HCT116 (cell line): ENCODE data around the gene APPL2. TPM values are rescaled to one million over a fixed set of nuclear protein-coding genes. Genes with fewer than 3 reads are reported as not detected.

Experiments used
- ATAC-seq: fragments of 200-7000 bp; cut with Tn5 transposase; 2 replicates; pipeline ENCODE4 v1.9.1; 2020; ENCODE audit warnings: mild to moderate bottlenecking, moderate library complexity
- BruUV-seq: library from RNA; stranded (reverse); fragments of 400-500 nt; replicated peaks from 2 replicates; lab custom pipeline; 2021; lab: Mats Ljungman, UMichigan
- CTCF ChIA-PET: fragments of 300-600 bp; sonication (Branson Sonifier 250); formaldehyde crosslinking; loops from one replicate; lab custom pipeline; 2021; ENCODE audit warnings: antibody characterized with exemption; lab: Charles Lee
- POLR2A ChIA-PET: fragments of 300-600, 350-600 bp; sonication (Branson Sonifier 250); formaldehyde crosslinking; loops from one replicate; lab custom pipeline; 2021; ENCODE audit warnings: antibody characterized with exemption; lab: Charles Lee
- RAD21 ChIA-PET, 2 experiments: fragments of 300-600 bp; sonication (Branson Sonifier 250); formaldehyde crosslinking; loops; one replicate each; lab custom pipeline; 2023; ENCODE audit warnings: low total read pairs in 2 of 2; ENCODE audit not compliant: uncharacterized antibody in 2 of 2, unreplicated experiment in 2 of 2, low non-redundant PET in 1 of 2; lab: Charles Lee
- DNase-seq: peaks from one replicate; pipeline ENCODE4 v3.0.0-alpha.2; 2010; ENCODE audit warnings: low read depth, low spot score
- H2AFZ ChIP-seq: fragments of 200-600 bp; shearing (Covaris generic), sonication (generic); 2 replicates; pipeline ENCODE4 v1.6.1; 2017; ENCODE audit warnings: low read depth, mixed run types, mixed read lengths, antibody characterized with exemption, low read length; ENCODE audit not compliant: poor library complexity, severe bottlenecking
- H3K27ac ChIP-seq: 2 replicates; pipeline ENCODE4 v1.5.1; 2012; ENCODE audit warnings: low read depth, low read length
- H3K27me3 ChIP-seq: fragments of 200-600 bp; sonication (generic); 2 replicates; pipeline ENCODE4 v1.6.1; 2016; ENCODE audit warnings: mixed run types, low read length, mixed read lengths; ENCODE audit not compliant: insufficient read depth
- H3K36me3 ChIP-seq, 2 experiments: fragments of 200-500 bp in 1 of 2; fragments of 200-600 bp in 1 of 2; sonication (Bioruptor generic) in 1 of 2; sonication (generic) in 1 of 2; 2 replicates each; pipeline versions ENCODE4 v1.5.1 to v1.6.1; 2014 to 2016; ENCODE audit warnings: low read length in 2 of 2, inconsistent platforms in 1 of 2, mixed read lengths in 1 of 2, mixed run types in 1 of 2; ENCODE audit not compliant: insufficient read depth in 2 of 2, control insufficient read depth in 1 of 2
- H3K4me1 ChIP-seq, 2 experiments: fragments of 200-600 bp in 1 of 2; sonication (generic) in 1 of 2; 2 replicates each; pipeline versions ENCODE4 v1.5.1 to v1.6.1; 2012 to 2017; ENCODE audit warnings: low read length in 2 of 2, inconsistent platforms in 1 of 2, mild to moderate bottlenecking in 1 of 2, mixed read lengths in 1 of 2, mixed run types in 1 of 2, moderate library complexity in 1 of 2; ENCODE audit not compliant: insufficient read depth in 2 of 2, control insufficient read depth in 1 of 2
- H3K4me2 ChIP-seq: fragments of 200-600 bp; sonication (generic); 2 replicates; pipeline ENCODE4 v1.6.1; 2017; ENCODE audit warnings: mixed run types, low read length, mixed read lengths
- H3K4me3 ChIP-seq, 2 experiments: fragments of 200-600 bp in 1 of 2; sonication (generic) in 1 of 2; replicated peaks in 1 of 2; 2 replicates each; pipeline ENCODE4 v1.5.1; 2011 to 2016; ENCODE audit warnings: low read length in 2 of 2, control low read depth in 1 of 2, low read depth in 1 of 2, mild to moderate bottlenecking in 1 of 2, mixed read lengths in 1 of 2, mixed run types in 1 of 2
- H3K79me2 ChIP-seq: fragments of 200-600 bp; sonication (generic); 2 replicates; pipeline ENCODE4 v1.6.1; 2017; ENCODE audit warnings: mild to moderate bottlenecking, mixed run types, low read length, moderate library complexity, mixed read lengths; ENCODE audit not compliant: insufficient read depth
- H3K9ac ChIP-seq: fragments of 200-600 bp; sonication (generic); 2 replicates; pipeline ENCODE4 v1.6.1; 2016; ENCODE audit warnings: low read length, mixed read lengths
- H3K9me2 ChIP-seq: fragments of 200-600 bp; sonication (generic), shearing (Covaris generic); 2 replicates; pipeline ENCODE4 v1.6.1; 2017; ENCODE audit warnings: mixed run types, mild to moderate bottlenecking, moderate library complexity; ENCODE audit not compliant: insufficient read depth
- H3K9me3 ChIP-seq, 2 experiments: fragments of 200-500 bp in 1 of 2; fragments of 200-600 bp in 1 of 2; sonication (Bioruptor generic) in 1 of 2; sonication (generic) in 1 of 2; 2 replicates each; pipeline ENCODE4 v1.6.1; 2014 to 2017; ENCODE audit warnings: low read length in 2 of 2, mixed read lengths in 2 of 2, inconsistent platforms in 1 of 2, low read depth in 1 of 2, mild to moderate bottlenecking in 1 of 2, mixed run types in 1 of 2, moderate library complexity in 1 of 2; ENCODE audit not compliant: control insufficient read depth in 1 of 2, insufficient read depth in 1 of 2
- H4K20me1 ChIP-seq: fragments of 200-600 bp; sonication (generic), shearing (Covaris generic); 2 replicates; pipeline ENCODE4 v1.6.1; 2017; ENCODE audit warnings: mixed run types, mild to moderate bottlenecking, moderate library complexity; ENCODE audit not compliant: insufficient read depth
- CBX3 ChIP-seq: IDR thresholded peaks from 2 replicates; pipeline ENCODE4 v1.6.1; 2012; ENCODE audit warnings: low read depth
- EGR1 ChIP-seq: IDR thresholded peaks from 2 replicates; pipeline ENCODE4 v1.6.1; 2012; ENCODE audit warnings: low read depth
- ELF1 ChIP-seq: IDR thresholded peaks from 2 replicates; pipeline ENCODE4 v1.6.1; 2012; ENCODE audit warnings: low read depth, borderline replicate concordance
- EZH2 ChIP-seq: fragments of 200-600 bp; sonication (generic); IDR thresholded peaks from 2 replicates; pipeline ENCODE4 v1.6.1; 2017; ENCODE audit warnings: antibody characterized with exemption, mixed run types
- EZH2phosphoT487 ChIP-seq: fragments of 200-600 bp; IDR thresholded peaks from 2 replicates; pipeline ENCODE4 v1.6.1; 2018; ENCODE audit warnings: antibody characterized with exemption, borderline replicate concordance
- FOSL1 ChIP-seq: IDR thresholded peaks from 2 replicates; pipeline ENCODE4 v1.6.1; 2012; ENCODE audit warnings: low read depth
- POLR2A ChIP-seq: IDR thresholded peaks from 2 replicates; pipeline ENCODE4 v1.7.0; 2011; ENCODE audit warnings: borderline replicate concordance; ENCODE audit not compliant: insufficient read depth, insufficient read length; ENCODE audit errors: extremely low read depth
- RAD21 ChIP-seq: IDR thresholded peaks from 2 replicates; pipeline ENCODE4 v1.6.1; 2012; ENCODE audit warnings: low read depth, mild to moderate bottlenecking
- SRF ChIP-seq: IDR thresholded peaks from 2 replicates; pipeline ENCODE4 v1.6.1; 2012; ENCODE audit warnings: low read depth
- TCF7L2 ChIP-seq: IDR thresholded peaks from 2 replicates; pipeline ENCODE4 v1.7.0; 2011; ENCODE audit warnings: borderline replicate concordance, inconsistent platforms; ENCODE audit not compliant: insufficient read depth, insufficient read length; ENCODE audit errors: extremely low read depth
- YY1 ChIP-seq: IDR thresholded peaks from 2 replicates; pipeline ENCODE4 v1.6.1; 2011; ENCODE audit warnings: low read length, low read depth, moderate library complexity, mild to moderate bottlenecking; ENCODE audit not compliant: insufficient replicate concordance; ENCODE audit errors: extremely low read depth
- ZFX ChIP-seq: fragments of 450-650 bp; IDR thresholded peaks from 2 replicates; pipeline ENCODE4 v1.6.1; 2017
- ZNF274 ChIP-seq: fragments of 200-500 bp; sonication (Bioruptor generic); IDR thresholded peaks from 2 replicates; pipeline ENCODE4 v1.6.1; 2014; ENCODE audit warnings: mild to moderate bottlenecking, low read depth, low read length, inconsistent platforms
- intact Hi-C: fragments of 100-400 bp; cut with micrococcal nuclease; formaldehyde crosslinking; loops from 2 replicates; pipeline ENCODE4 v1.10.0; 2022
- total RNA-seq: library from RNA; stranded (reverse); gene quantifications from one replicate; pipeline ENCODE4 v1.2.1, GENCODE V29; 2021; ENCODE audit not compliant: unreplicated experiment
- TF ChIP-seq, protein P1 (sequence below): IDR thresholded peaks from 2 replicates; pipeline ENCODE4 v1.6.1; 2012; ENCODE audit warnings: low read depth
- TF ChIP-seq, protein P2 (sequence below): IDR thresholded peaks from 2 replicates; pipeline ENCODE4 v1.6.1; 2012
- TF ChIP-seq, protein P3 (sequence below): IDR thresholded peaks from 2 replicates; pipeline ENCODE4 v1.6.1; 2012
- TF ChIP-seq, protein P4 (sequence below), 3 experiments: fragments of 200-600 bp in 1 of 3; sonication (generic) in 1 of 3; IDR thresholded peaks in 2 of 3; conservative IDR thresholded peaks in 1 of 3; 2 replicates each; pipeline ENCODE4 v1.5.1; 2012 to 2017; ENCODE audit warnings: low read depth in 2 of 3, low read length in 2 of 3, antibody characterized with exemption in 1 of 3, borderline replicate concordance in 1 of 3, control low read depth in 1 of 3, mild to moderate bottlenecking in 1 of 3, mixed read lengths in 1 of 3, mixed run types in 1 of 3, moderate library complexity in 1 of 3; ENCODE audit not compliant: insufficient read depth in 1 of 3

The APPL2 gene
- total RNA-seq, 1 experiment from 2014 or later, result 22.6 TPM

DNA sequence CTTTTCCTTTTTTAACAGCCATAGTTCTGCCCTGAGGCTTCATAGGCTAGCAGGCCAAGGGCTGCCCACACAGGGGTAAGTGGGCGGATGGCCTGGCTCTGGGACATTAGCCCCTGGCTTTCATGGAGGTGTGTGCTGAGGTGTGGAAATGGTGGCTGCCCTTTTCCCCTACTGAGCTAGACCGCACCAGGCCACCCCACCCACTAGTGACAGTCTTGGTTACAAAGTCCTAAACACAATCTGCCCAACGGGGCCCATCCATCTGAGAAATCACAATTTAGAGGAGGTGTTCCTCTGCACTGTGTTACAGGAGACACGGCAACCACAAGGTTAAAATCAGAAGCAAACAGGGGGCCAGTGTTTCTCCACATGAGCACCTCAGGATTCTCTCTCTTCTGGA is 35.6 kb downstream of the APPL2 start:
- no peaks in the 10 kb centered on the region for H3K36me3 ChIP-seq
- intact Hi-C loops, result no loop called here
- CTCF ChIA-PET, result no interaction called here

DNA sequence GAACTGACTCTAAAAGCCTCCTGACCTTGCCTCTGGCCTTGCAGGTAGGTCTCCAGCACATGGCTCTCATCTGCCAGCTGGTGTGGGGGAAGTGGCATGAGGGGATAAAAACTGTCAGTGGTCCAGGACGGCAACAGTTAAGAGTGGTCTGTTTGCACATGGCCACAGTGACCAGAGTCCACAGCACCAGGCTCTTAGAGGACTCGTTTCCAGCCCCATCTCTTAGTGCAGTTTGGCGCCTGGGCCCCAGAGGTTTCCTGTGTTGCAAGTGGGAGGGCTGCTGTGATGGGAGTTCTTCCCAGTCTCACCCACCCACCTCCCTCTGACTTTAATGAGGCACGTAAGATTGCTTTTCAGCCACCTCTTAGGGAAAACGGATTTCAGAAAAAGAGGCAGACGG is 37.0 kb downstream of the APPL2 start:
- Histone ChIP-seq H4K20me1 (no peaks in the 10 kb centered on the region), H3K27ac (no peak overlapping the region), H3K9me3 (no peaks in the 10 kb centered on the region), H3K27me3 (no peaks in the 10 kb centered on the region), H3K4me3 (no peak overlapping the region), H3K4me1 (no peaks in the 10 kb centered on the region), H2AFZ (no peak overlapping the region), H3K79me2 (no peaks in the 10 kb centered on the region), H3K36me3 (peaks cover 0 to 2% of the 10 kb centered on the region in 2 experiments; a peak in 2 of 4 replicates), H3K9me2 (no peaks in the 10 kb centered on the region), H3K4me2 (no peak overlapping the region), H3K9ac (no peak overlapping the region)
- POLR2A ChIA-PET, result no interaction called here
- CTCF ChIA-PET, result no interaction called here
- ATAC-seq (no peak), DNase-seq (no peak)
- no TSS peak for BruUV-seq
- intact Hi-C loops, result no loop called here
- RAD21 ChIA-PET, result no interaction called here
- TF ChIP-seq TCF7L2 (no peak), SRF (no peak), CBX3 (no peak), FOSL1 (no peak), ELF1 (no peak), POLR2A (no peak), EZH2phosphoT487 (no peak), EGR1 (no peak), ZFX (no peak), YY1 (no peak), ZNF274 (no peak), RAD21 (no peak)
- TF ChIP-seq, protein P1, sequence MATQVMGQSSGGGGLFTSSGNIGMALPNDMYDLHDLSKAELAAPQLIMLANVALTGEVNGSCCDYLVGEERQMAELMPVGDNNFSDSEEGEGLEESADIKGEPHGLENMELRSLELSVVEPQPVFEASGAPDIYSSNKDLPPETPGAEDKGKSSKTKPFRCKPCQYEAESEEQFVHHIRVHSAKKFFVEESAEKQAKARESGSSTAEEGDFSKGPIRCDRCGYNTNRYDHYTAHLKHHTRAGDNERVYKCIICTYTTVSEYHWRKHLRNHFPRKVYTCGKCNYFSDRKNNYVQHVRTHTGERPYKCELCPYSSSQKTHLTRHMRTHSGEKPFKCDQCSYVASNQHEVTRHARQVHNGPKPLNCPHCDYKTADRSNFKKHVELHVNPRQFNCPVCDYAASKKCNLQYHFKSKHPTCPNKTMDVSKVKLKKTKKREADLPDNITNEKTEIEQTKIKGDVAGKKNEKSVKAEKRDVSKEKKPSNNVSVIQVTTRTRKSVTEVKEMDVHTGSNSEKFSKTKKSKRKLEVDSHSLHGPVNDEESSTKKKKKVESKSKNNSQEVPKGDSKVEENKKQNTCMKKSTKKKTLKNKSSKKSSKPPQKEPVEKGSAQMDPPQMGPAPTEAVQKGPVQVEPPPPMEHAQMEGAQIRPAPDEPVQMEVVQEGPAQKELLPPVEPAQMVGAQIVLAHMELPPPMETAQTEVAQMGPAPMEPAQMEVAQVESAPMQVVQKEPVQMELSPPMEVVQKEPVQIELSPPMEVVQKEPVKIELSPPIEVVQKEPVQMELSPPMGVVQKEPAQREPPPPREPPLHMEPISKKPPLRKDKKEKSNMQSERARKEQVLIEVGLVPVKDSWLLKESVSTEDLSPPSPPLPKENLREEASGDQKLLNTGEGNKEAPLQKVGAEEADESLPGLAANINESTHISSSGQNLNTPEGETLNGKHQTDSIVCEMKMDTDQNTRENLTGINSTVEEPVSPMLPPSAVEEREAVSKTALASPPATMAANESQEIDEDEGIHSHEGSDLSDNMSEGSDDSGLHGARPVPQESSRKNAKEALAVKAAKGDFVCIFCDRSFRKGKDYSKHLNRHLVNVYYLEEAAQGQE, result no peak
- TF ChIP-seq, protein P2, sequence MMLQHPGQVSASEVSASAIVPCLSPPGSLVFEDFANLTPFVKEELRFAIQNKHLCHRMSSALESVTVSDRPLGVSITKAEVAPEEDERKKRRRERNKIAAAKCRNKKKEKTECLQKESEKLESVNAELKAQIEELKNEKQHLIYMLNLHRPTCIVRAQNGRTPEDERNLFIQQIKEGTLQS, result no peak
- TF ChIP-seq, protein P3, sequence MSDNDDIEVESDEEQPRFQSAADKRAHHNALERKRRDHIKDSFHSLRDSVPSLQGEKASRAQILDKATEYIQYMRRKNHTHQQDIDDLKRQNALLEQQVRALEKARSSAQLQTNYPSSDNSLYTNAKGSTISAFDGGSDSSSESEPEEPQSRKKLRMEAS, result no peak
- TF ChIP-seq, protein P4, sequence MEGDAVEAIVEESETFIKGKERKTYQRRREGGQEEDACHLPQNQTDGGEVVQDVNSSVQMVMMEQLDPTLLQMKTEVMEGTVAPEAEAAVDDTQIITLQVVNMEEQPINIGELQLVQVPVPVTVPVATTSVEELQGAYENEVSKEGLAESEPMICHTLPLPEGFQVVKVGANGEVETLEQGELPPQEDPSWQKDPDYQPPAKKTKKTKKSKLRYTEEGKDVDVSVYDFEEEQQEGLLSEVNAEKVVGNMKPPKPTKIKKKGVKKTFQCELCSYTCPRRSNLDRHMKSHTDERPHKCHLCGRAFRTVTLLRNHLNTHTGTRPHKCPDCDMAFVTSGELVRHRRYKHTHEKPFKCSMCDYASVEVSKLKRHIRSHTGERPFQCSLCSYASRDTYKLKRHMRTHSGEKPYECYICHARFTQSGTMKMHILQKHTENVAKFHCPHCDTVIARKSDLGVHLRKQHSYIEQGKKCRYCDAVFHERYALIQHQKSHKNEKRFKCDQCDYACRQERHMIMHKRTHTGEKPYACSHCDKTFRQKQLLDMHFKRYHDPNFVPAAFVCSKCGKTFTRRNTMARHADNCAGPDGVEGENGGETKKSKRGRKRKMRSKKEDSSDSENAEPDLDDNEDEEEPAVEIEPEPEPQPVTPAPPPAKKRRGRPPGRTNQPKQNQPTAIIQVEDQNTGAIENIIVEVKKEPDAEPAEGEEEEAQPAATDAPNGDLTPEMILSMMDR (IDR thresholded peaks at IDR 0.05 in 2 of 3, conservative IDR thresholded peaks at IDR 0.05 in 1 of 3; ENCODE audit: borderline replicate concordance in 1 of 3, insufficient read depth in 1 of 3, low read depth in 2 of 3, low read length in 2 of 3), result no peak

More for the DNA sequence above, 35.6 kb downstream of the APPL2 start:
- H4K20me1 ChIP-seq, result no peaks in the 10 kb centered on the region
- BruUV-seq, result no TSS peak
- no peak overlapping the region for H3K27ac ChIP-seq
- TF ChIP-seq TCF7L2 (no peak), EZH2 (no peak)
- ATAC-seq (no peak), DNase-seq (no peak)
- H3K79me2 ChIP-seq, result no peaks in the 10 kb centered on the region
- H3K27me3 ChIP-seq, result no peaks in the 10 kb centered on the region
- H3K9me3 ChIP-seq, result no peaks in the 10 kb centered on the region
- POLR2A ChIA-PET, result no interaction called here
- no peak overlapping the region for H3K4me3 ChIP-seq
- peaks cover 0 to 7% of the 10 kb centered on the region in 2 experiments; a peak in 1 of 4 replicates for H3K4me1 ChIP-seq
- no peaks in the 10 kb centered on the region for H3K9me2 ChIP-seq
- no peak overlapping the region for H3K9ac ChIP-seq
- no peak overlapping the region for H2AFZ ChIP-seq
- H3K4me2 ChIP-seq, result no peak overlapping the region
- RAD21 ChIA-PET, result no interaction called here
